Measurements from ENCODE around the gene VPS33B. TPM values are rescaled to one million over a fixed set of nuclear protein-coding genes. Genes with fewer than 3 reads are reported as not detected.
"Not testable (repeated sequence)": the region's sequence is repeated elsewhere in the genome, so short reads cannot be mapped to it uniquely, and the experiment has no call there.

Gene VPS33B
- 14.2 TPM for polyA plus RNA-seq (2013, experiment 1 of 2; ENCODE audit: insufficient read length)
- polyA plus RNA-seq (2013, experiment 2 of 2; ENCODE audit: insufficient read length) = 17.0 TPM

GRCh38 chr15:91022075-91022831, at the start of gene VPS33B:
VPS33B (minus strand) TSS chr15:91022594; CDS start chr15:91022249, 345 bp downstream.
- DNase-seq = peak; percentile 92

DNA sequence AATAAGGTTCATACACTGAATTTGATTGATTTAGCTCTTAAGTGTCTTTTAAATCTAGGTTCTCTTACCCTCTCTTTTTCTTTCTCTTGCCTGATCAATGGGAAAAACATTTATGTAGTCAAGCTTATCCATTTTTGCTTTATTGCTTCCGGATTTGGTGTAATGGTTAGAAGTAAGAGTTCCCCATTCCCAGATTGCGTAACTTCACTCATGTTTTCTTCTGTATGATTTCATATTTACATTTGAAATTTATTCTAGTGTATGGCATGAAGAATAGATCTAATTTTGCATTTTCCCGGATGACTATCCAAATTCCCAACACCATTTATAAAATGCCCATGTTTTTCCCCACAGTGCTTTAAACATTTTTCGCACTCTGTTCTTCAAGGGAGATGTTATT, 49.8 kb upstream of the VPS33B start:
- DNase-seq = no peak

GRCh38 chr15:91070872-91071271, 48.5 kb upstream of the VPS33B start:
- no peak for DNase-seq

- DNase-seq = no peak
Observed at GRCh38 chr15:91068966-91069365, 46.6 kb upstream of the VPS33B start.

DNA sequence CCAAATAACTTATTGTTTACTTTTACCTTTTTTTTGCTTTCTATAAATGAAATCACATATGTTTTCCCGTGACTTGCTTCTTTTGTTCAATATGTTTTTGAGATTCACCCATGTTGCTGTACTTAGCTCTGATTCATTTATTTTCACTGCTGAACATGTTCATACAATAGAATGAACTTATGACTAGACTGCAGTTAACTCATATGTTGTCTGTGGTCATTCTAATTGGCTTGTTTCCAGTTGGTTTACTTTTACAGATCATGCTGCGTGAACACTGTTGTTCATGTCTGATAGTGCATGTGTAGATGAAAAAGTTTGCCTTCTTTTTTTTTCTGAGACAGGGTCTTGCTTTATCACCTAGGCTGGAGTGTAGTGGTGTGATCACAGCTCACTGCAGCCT, 46.0 kb upstream of the VPS33B start:
- DNase-seq = no peak

DNA sequence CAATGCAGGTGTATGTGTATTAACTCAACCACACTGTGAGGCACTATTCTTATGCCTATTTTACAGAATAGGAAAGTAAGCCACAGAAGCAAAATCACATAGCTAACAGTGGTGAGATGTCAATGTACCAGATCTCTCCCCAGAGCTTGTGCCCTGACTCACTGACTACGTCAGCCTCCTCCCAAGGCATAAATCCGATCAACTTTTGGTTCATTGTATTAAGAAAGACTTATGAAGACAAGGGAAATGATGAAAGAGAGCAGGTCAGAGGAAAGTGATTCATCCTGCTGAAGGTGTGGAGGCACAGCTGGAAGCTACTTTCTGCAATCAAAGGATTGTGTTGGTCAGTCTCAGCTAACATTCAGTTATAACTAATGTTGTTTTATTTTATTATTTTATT, 44.6 kb upstream of the VPS33B start:
- DNase-seq = no peak

DNA sequence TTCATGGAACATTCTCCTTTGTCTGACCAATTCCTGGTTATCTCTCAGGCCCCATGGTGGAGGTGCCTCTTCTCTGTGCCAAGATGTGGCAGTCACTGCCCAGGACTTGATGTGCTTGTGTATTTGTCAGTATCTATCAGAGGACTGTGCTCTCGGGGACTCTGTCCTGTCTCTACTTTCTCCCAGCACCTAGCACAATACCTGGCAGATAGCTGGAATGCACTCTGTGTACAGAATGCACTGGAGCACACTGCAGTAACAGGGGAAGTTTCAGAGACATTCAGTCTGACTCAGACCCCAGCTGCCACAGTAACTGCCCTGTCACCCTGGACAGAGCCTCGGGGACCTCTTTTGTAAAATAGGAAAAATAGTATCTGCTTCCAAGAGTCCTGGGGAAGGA, 43.1 kb upstream of the VPS33B start:
- DNase-seq = no peak

- no peak for DNase-seq
Observed at GRCh38 chr15:91061997-91062396, 39.6 kb upstream of the VPS33B start.

GRCh38 chr15:91061230-91061629, 38.8 kb upstream of the VPS33B start:
- no peak for DNase-seq

DNA sequence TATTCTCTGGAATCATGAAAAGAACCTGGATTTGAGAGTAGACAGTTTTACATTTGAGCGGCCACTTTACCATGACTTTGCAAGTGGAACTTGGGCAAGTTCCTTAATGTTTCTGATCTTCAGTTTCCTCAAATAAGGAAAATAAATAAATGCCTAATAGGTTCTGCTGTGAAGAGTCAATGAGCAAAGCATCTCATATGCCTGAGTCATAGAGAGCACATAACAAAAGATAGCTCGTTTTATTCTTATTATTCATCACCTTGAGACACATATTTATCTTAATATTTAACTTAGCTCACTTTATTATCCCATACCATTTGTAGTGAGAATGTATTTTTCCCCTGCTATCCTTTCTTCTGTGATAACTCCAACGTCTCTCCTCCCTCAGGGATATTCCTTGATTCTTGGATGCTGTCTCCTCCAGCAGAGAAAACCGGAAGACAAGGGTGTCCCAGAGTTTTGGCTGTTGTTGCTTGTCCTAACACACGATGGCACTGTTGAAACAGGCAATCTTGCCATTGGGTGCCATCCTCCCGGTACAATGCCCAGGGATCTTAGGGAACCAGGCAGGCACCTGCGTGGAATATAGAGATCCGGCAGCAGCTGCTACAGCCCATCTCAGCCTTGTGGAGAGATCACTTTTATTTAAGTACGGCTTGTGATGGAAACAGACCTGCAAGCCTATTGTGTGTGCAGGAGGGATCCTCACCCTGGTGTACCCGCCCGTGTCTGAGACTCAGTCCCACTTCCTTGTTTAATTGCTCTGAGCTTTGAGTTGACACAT, 33.3 kb upstream of the VPS33B start:
- peak; percentile 64 for DNase-seq

DNA sequence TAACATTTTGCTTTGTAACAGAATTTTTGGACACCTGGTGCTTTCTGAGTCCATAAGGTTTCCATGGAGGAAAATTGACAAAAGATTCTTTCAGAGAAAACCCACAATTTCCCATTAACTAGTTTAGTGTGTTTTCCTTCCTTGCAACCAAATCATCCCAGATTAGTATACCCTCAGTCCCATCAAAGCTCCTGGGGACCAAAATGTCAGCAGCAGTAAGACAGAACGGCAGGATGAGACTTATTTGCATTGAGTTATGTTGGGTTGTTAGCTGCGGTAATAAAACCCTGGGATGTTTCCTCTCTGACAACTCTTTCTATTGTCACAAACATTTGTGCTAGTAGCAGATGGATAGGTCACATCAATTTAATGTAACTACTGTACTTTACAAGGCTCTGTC, 32.4 kb upstream of the VPS33B start:
- DNase-seq = no peak

- DNase-seq = no peak
Observed at GRCh38 chr15:91051248-91051647, 28.9 kb upstream of the VPS33B start.

GRCh38 chr15:91050128-91050455, 27.7 kb upstream of the VPS33B start:
- DNase-seq = no peak

- DNase-seq = peak; percentile 62
Observed at GRCh38 chr15:91049378-91050127, 27.2 kb upstream of the VPS33B start.

DNA sequence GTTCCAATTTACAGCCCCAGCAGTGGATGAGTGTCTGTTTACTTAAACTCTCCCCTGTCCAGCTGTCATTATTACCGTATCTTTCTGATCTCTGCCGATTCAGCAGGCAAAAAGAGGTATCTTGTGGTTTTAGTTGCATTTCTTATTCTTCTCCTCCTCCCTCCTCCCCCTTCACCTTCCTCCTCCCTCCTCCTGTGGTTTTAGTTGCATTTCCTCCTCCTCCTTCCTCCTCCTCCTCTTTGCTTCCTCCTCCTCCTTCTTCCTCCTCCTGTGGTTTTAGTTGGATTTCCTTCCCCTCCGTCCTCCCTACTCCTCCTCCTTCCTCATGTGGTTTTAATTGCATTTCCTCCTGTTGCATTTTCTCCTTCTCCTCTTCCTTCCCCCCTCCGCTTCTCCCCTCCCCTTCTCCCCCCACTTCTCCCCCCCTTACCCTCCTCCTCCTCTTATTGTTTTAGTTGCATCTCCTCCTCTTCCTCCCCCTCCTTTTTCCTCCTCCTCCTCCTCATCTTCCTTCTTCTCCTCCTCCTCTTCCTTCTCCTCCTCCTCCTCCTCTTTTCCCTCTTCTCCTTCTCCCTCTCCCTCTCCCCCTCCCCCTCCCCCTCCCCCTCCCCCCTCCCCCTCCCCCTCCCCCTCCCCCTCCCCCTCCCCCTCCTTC, 25.3 kb upstream of the VPS33B start:
- DNase-seq = no peak

DNA sequence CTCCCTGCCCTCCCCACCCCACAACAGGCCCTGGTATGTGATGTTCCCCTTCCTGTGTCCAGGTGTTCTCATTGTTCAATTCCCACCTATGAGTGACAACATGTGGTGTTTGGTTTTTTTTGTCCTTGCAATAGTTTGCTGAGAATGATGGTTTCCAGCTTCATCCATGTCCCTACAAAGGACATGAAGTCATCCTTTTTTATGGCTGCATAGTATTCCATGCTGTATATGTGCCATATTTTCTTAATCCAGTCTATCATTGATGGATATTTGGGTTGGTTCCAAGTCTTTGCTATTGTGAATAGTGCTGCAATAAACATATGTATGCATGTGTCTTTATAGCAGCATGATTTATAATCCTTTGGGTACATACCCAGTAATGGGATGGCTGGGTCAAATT, 23.7 kb upstream of the VPS33B start:
- DNase-seq = not testable (repeated sequence)

- no peak for DNase-seq
Observed at GRCh38 chr15:91045065-91045464, 22.7 kb upstream of the VPS33B start.

GRCh38 chr15:91043202-91043874, 20.9 kb upstream of the VPS33B start:
- DNase-seq = no peak

- no peak for DNase-seq
Observed at GRCh38 chr15:91040856-91041255, 18.5 kb upstream of the VPS33B start.

GRCh38 chr15:91039996-91040395, 17.6 kb upstream of the VPS33B start:
- no peak for DNase-seq

DNA sequence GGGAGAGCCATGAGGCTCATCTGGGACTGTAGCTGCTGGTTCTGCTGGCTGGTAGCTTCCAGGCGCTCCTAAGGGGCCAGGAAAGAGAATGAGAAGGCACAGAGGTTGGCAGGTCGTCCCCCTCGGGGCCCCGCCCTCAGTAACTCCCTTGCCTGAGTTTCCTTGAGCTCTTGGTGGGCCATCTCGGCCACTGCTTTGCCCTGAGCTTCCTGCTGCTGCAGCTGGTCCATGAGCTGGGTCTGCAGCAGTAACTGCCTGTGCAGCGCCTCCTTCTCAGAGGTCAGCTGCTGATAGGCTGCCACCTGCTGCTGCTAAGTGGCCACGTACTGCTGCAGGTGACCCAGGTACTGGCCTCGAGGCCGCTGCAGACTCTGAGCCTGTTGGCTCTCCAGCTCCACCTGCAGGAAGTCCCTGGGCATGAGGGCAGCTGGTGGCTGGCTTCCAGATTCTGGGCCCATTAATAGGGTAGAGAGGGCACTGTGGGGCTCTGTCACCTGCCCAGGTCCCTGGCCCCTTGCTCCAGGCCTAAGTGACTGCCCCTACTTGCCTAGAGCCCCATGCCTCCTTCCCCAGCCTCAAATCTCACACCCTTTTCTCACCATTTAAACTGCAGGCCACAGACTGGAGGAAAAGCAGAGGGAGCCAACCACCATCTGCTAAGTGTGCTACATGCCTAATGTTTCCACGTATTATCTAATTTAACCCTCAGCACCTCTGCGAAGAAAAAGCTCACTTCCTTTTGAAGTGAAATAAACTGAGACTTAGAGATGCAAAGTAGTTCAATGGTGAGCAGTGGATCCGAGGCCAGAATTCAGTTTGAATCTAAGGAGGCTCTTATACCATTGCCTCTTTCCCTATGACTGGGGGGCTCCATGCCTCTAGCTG, 10.8 kb upstream of the VPS33B start:
- peak; percentile 7 for DNase-seq

All from fibroblast of skin of back (primary cell).